A549 (cell line): ENCODE results near the gene HIVEP3.

ENCODE experiments used
- CTCF ChIP-seq: fragments of >200 bp; sonication (Bioruptor Twin); formaldehyde crosslinking; IDR thresholded peaks from 3 replicates; pipeline ENCODE4 v1.5.1; 2016
- HDAC2 ChIP-seq: fragments of 200-600 bp; sonication (generic); IDR thresholded peaks from 2 replicates; pipeline ENCODE4 v1.6.1; 2016
- POLR2A ChIP-seq: IDR thresholded peaks from 2 replicates; pipeline ENCODE4 v1.6.1; 2012; ENCODE audit warnings: mild to moderate bottlenecking, low read length
- REST ChIP-seq: fragments of 200-600 bp; sonication (generic); IDR thresholded peaks from 2 replicates; pipeline ENCODE4 v1.6.1; 2016; ENCODE audit warnings: antibody characterized with exemption, mild to moderate bottlenecking, moderate library complexity

- TF ChIP-seq CTCF (no peak), POLR2A (no peak), HDAC2 (no peak), REST (no peak)
Measured at GRCh38 chr1:41473738-41474362, 444.9 kb downstream of the HIVEP3 start.
